ENCODE results near the gene CCN2.

- no peak for TF ChIP-seq CTCF (IDR thresholded peaks at IDR 0.05)
- no peak for TF ChIP-seq EZH2phosphoT487 (IDR thresholded peaks at IDR 0.05)
- no peak for TF ChIP-seq EZH2 (IDR thresholded peaks at IDR 0.05)
Observed at GRCh38 chr6:131900231-131900630, 50.9 kb downstream of the CCN2 start.
